Endothelial cell of umbilical vein (primary cell): ENCODE data around the gene GREB1.

Experiments
- CTCF ChIP-seq, 2 donors: IDR thresholded peaks; 1 replicate in 1 of 2; 2 replicates in 1 of 2; pipeline ENCODE4 v1.5.1; 2011; ENCODE audit warnings: low read length in 2 of 2, mild to moderate bottlenecking in 2 of 2, moderate library complexity in 2 of 2, control low read depth in 1 of 2, inconsistent platforms in 1 of 2, low read depth in 1 of 2; ENCODE audit not compliant: insufficient read depth in 1 of 2; ENCODE audit errors: extremely low read depth in 1 of 2
- JUN ChIP-seq: IDR thresholded peaks from 2 replicates; pipeline ENCODE4 v1.6.1; 2011; ENCODE audit warnings: borderline replicate concordance, low read depth; ENCODE audit not compliant: insufficient read length, insufficient read depth
- POLR2A ChIP-seq: IDR thresholded peaks from 2 replicates; pipeline ENCODE4 v1.6.1; 2012; ENCODE audit warnings: low read depth, mild to moderate bottlenecking, control low read depth, low read length
- POLR2AphosphoS5 ChIP-seq: IDR thresholded peaks from 2 replicates; pipeline ENCODE4 v1.6.1; 2012; ENCODE audit warnings: low read depth, mild to moderate bottlenecking, control low read depth, low read length, moderate library complexity; ENCODE audit not compliant: insufficient read depth

GRCh38 chr2:11498543-11499034 is 35.3 kb upstream of the GREB1 start:
- TF ChIP-seq CTCF (IDR thresholded peaks at IDR 0.05; ENCODE audit: extremely low read depth in 1 of 2, insufficient read depth in 1 of 2, low read depth in 1 of 2, low read length in 2 of 2) (no peak), JUN (no peak), POLR2AphosphoS5 (no peak), POLR2A (no peak)
